HG03460 (cell line): ENCODE results near the gene PCDH15.

Experiments used
- ATAC-seq: cut with Tn5 transposase; IDR thresholded peaks from one replicate; pipeline ENCODE4 v1.9.1; 2021; ENCODE audit not compliant: unreplicated experiment

The PCDH15 gene

GRCh38 chr10:54800741-54801421 lies at the start of gene PCDH15:
Gene PCDH15, minus strand, starts transcription at chr10:54801231. Its CDS starts 136,969 bp downstream, at chr10:54664262.
- no peak for ATAC-seq

- ATAC-seq = no peak
Observed at GRCh38 chr10:54843932-54844331, 42.9 kb upstream of the PCDH15 start.

DNA sequence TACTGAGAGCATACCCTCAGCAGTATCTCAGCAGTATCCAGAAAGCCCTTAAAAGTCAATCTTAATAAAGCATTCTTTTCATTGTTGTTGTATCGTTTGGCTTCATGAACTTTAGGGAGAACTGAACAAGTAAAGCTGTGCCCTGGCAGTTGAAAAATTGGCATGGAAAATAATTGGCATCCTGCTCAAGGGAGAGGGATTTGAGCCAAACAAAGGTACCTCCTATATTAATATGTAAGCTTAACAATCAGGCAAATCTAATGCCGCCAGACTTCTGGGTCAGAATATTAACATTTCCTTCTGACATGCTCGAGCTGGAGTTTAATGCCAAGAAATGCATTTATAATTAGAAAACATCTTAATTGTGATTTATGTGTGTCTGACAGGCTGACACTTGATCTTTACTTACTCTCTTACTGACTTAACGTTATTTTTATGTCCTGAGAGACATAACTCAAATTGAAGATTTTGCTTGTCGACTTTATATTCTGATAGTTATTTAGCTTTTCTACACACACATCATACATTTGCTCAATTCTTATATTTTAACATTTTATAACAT lies 42.1 kb upstream of the PCDH15 start:
- ATAC-seq = no peak

DNA sequence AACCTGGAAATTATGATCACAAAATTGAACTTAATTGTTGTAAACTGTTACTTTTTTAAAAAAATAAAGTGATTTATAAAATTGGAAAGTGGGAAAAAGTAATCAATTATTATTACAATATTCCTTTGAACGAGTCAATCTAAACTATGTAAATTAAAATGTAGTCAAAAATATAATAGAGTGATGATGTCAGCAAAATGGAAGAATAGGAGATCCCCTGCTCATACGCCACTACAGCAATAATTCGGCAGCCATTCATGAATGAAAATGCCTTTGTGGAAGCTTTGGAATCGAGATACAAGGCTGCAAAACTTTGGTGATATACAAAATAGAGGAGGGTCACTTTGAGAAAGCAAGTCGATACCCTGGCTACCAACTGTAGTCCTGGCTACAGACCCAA lies 36.4 kb upstream of the PCDH15 start:
- ATAC-seq = no peak

- no peak for ATAC-seq
Observed at GRCh38 chr10:54833029-54833428, 32.0 kb upstream of the PCDH15 start.

DNA sequence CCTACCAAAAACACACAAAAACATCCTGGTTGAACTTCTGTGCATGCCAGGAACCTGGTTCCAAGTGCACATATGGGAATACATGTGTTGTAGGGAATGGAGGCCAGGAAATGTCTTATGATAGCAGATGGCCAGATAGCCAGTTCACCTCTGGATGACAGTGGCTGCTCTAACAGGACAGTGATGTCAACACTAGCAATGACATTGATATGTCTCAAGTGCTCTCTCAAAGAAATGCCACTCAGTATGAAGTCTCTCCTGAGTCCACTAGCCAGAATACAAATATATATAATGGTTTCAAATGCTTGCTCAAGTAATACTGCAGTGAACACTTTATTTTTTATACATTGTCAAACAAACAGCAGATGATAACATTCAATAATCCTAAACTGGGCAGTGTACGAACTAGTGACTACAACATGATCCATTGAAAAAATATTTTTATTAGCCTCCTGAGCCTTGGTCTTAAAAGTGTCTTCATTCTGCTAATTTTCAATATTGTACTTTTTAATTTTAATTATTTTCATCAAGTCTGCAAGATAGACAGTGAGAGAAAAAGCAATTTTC lies 26.0 kb upstream of the PCDH15 start:
- ATAC-seq = no peak

DNA sequence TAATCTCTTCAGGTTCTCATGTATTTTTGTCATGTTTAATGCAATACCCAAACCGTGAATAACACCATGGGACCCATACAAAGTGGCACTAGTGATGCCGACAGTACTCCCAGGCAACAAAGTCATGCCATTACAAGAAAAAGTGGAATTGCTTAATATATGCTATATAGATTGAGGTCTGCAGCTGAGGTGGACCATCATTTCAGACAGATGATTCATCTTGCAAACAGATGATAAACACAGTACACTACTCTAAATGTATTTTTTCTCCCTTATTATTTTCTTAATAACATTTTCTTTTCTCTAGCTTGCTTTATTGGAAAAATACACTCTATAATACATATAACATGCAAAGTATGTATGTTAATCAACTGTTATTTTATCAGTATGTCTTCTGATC lies 14.6 kb upstream of the PCDH15 start:
- ATAC-seq = no peak

DNA sequence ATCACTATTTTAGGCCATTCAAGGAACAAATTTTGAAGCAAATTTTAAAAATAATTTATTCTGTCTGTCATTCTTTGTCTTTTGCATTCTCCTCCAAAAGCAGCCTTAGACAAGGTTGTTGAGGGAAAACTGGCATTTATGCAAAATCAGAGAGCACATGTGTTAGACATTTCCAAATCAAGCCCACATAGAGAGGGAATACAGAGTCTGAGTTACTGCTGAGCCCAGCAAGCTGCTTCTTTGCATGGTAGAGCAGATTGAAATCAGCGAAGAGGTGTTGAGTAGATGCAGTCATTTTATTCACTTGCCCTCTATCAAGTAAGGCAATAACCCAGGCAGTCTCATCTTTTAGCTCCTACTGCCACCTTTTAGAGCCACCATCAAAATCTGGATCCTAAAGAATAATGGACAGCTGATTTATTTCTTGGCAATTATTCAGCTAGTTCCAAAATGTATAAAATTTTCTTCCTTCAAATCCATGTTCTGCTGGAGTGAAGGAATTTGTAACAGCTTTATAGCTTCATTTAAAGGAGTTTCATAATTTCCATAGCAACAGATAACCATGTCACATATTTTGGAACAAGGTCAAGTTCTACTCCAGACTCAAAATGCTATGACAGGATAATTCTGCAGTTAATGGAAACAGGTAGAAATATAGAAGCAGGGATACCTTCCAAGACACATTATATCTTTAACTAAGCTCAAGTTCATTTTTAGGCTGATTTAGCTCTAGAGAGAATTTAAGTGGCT lies 7.3 kb upstream of the PCDH15 start:
- no peak for ATAC-seq

GRCh38 chr10:54799506-54799905 lies 1.5 kb downstream of the PCDH15 start:
- ATAC-seq = no peak

- ATAC-seq = no peak
Observed at GRCh38 chr10:54797636-54798321, 3.3 kb downstream of the PCDH15 start.

GRCh38 chr10:54796881-54797280 lies 4.2 kb downstream of the PCDH15 start:
- ATAC-seq = no peak

DNA sequence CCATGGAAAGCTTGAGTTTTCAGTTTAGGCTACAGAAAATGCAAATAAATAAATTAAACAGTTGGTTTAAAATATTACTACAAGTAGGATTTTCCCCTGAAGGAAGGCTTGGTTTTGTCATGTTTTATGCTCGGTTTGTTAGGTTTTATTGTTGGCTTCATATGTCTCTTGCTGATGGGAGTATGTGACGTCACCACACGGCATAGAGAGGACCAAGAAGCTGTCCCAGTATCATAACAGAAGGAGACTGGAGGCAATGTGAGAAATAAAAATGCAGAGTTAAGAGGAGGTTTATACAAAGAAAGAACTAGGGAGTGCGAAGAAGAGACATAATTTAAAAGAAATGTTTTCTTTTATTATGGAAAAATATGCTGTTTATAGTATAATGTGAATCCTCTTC lies 24.4 kb downstream of the PCDH15 start:
- ATAC-seq = no peak

DNA sequence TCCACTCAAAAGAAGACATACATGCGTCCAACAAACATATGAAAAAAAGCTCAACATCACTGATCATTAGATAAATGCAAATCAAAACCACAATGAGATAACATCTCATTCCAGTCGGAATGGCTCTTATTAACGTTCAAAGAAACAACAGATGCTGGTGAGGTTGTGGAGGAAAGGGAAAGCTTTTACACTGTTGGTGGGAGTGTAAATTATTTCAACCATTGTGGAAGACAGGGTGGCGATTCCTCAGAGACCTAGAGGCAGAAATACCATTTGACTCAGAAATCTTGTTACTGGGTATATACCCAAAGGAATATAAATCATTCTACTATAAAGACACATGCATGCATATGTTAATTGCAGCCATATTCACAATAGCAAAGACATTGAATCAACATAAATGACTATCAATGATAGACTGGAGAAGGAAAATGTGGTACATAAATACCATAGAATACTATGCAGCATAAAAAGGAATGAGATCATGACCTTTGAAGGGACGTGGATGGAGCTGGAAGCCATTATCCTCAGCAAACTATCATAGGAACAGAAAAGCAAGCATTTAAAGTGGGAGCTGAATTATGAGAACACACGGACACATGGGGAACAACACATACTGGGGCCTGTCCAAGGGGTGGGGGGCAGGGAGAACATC lies 28.4 kb downstream of the PCDH15 start:
- ATAC-seq = no peak

GRCh38 chr10:54769051-54769450 lies 32.0 kb downstream of the PCDH15 start:
- ATAC-seq = no peak

- ATAC-seq = no peak
Observed at GRCh38 chr10:54758791-54759190, 42.2 kb downstream of the PCDH15 start.

DNA sequence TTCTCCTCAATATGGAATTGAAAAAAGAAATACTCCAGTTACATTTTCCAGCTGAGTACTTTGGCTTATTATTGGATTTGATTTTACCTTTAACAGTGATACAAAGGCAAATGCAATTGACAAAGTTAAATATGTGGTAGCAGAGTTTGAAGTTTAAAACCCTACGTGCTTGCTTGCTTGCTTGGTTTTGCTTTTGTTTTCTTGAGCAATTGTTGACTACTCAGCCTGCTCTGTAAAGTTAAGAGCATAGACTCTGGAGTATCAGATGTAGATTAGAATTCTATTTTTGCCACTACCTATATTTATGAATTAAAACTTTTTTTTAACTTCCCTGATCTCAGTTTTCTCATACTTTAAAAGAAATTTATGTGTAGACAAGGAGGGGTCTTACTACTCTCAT lies 51.4 kb downstream of the PCDH15 start:
- ATAC-seq = no peak

DNA sequence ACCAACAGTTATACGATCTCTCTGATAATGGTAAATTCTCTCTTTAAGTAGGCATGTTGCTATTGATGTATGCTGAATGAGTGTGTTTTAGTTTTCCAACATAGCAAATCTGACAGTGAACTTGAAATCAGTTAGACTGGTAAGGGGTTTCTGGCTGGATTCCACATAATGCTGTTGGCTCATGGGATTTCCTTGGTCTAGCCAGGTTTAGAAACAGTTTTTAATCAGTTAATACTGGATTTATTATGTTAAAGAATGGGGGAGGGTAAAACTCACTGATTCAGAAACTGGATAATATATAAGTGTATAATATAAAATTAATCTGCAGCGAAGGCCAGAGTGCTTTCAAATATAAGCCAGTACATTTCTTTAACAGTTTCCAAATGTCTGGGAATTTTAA lies 55.6 kb downstream of the PCDH15 start:
- no peak for ATAC-seq

DNA sequence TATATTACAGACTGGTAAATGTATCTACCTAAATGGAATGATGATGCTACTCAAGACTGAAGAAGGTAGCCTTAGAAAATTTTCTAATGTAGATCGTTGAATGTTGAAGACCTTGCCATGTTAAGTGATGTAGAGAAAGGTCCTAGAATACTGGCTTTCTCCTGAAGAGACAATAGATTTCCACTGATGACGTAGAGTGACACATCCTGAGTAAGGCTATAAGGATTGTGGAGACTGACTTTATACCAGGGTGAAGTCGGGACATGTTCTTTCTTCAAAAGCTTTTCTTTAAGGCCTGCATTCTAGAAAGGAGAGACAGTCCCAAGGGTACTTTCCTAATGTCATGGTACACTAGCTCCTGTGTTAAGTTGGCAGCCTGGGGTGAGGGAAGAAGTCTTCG lies 58.6 kb downstream of the PCDH15 start:
- ATAC-seq = no peak

DNA sequence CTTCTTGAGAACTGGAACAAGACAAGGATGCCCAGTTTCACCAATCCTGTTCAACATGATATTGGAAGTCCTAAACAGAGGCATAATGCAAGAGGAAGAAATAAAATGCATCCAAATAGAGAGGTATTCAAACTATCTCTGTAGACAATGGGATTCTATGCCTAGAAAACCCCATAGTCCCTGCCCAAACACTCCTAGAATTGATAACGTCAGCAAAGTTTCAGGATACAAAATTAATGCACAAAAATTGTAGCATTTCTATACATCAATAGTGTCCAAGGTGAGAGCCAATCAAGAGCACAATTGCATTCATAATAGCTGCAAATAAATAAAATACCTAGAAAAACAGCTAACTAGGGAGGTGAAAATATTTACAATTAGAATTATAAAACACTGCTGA lies 72.5 kb downstream of the PCDH15 start:
- no peak for ATAC-seq

DNA sequence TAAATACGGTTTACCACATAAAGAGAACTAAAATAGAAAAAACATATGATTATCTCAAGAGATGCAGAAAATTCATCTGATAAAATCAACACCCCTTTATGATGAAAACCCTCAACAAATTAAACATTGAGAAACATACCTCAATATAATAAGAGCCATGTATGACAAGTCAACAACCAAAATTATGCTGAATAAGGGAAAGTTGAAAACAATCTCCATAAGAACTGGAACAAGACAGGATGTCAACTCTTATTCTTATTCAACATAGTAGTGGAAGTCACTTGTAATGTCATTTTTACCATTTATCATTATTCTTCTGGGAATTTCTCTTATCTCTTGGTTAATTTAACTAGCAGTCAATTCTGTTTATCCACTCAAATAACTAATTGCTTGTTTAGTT lies 79.0 kb downstream of the PCDH15 start:
- ATAC-seq = no peak

- no peak for ATAC-seq
Observed at GRCh38 chr10:54710918-54711317, 90.1 kb downstream of the PCDH15 start.
